HG02588 (cell line): ENCODE results near the gene RABEP1.
"Not testable (repeated sequence)": the region's sequence is repeated elsewhere in the genome, so short reads cannot be mapped to it uniquely, and the experiment has no call there.

Experiments
- ATAC-seq: cut with Tn5 transposase; IDR thresholded peaks from one replicate; pipeline ENCODE4 v1.9.1; 2021; ENCODE audit warnings: mild to moderate bottlenecking, moderate library complexity; ENCODE audit not compliant: unreplicated experiment

The RABEP1 gene

GRCh38 chr17:5419356-5419958, 137.4 kb downstream of the RABEP1 start, which contains the start of gene NUP88:
NUP88 (minus strand) TSS chr17:5419662; CDS start chr17:5419650, 12 bp downstream.
- ATAC-seq = peak; percentile 82

GRCh38 chr17:5419959-5420653, 138.0 kb downstream of the RABEP1 start, which contains the start of gene RPAIN:
RPAIN (plus strand) TSS chr17:5420182; CDS start chr17:5420211, 29 bp downstream.
- peak; percentile 58 for ATAC-seq

GRCh38 chr17:5422505-5422904, 140.4 kb downstream of the RABEP1 start:
- ATAC-seq = no peak

- ATAC-seq = no peak
These were observed 142.8 kb downstream of the RABEP1 start for GRCh38 chr17:5424909-5425308.

GRCh38 chr17:5425826-5426225, 143.7 kb downstream of the RABEP1 start:
- ATAC-seq = no peak

- no peak for ATAC-seq
These were observed 147.3 kb downstream of the RABEP1 start for GRCh38 chr17:5429191-5429887.

- no peak for ATAC-seq
These were observed 148.4 kb downstream of the RABEP1 start for GRCh38 chr17:5430413-5430999.

- not testable (repeated sequence) for ATAC-seq
These were observed 149.2 kb downstream of the RABEP1 start for GRCh38 chr17:5431234-5431633.

- no peak for ATAC-seq
These were observed 150.0 kb downstream of the RABEP1 start for GRCh38 chr17:5431949-5432556.

GRCh38 chr17:5434984-5435383, 152.9 kb downstream of the RABEP1 start:
- no peak for ATAC-seq
